Ovary (tissue), 9 donors: ENCODE measurements around the gene OR10G3. TPM values are rescaled to one million over a fixed set of nuclear protein-coding genes. Genes with fewer than 3 reads are reported as not detected.

Source experiments
- DNase-seq, 5 donors: peaks; one replicate each; pipeline ENCODE4 v3.0.0-alpha.2; 2019 to 2020
- H3K27ac ChIP-seq, 2 donors: fragments of 200-600 bp; one replicate each; pipeline versions ENCODE4 v1.5.1 to v1.8.0; 2019 to 2022
- H3K27me3 ChIP-seq: fragments of 200-600 bp; one replicate; pipeline ENCODE4 v1.8.0; 2022
- H3K36me3 ChIP-seq: fragments of 200-600 bp; sonication (generic); one replicate; pipeline ENCODE4 v1.5.1; 2019
- H3K4me1 ChIP-seq: one replicate; pipeline ENCODE4 v1.8.1; 2013; ENCODE audit warnings: mild to moderate bottlenecking, moderate library complexity; ENCODE audit not compliant: insufficient read depth
- H3K4me3 ChIP-seq: fragments of 200-600 bp; sonication (generic); one replicate; pipeline ENCODE4 v1.5.1; 2017
- H3K9me3 ChIP-seq, 2 donors: fragments of 200-600 bp in 1 of 2; sonication (generic) in 1 of 2; one replicate each; pipeline versions ENCODE4 v1.5.1 to v1.8.1; 2013 to 2019; ENCODE audit warnings: mild to moderate bottlenecking in 1 of 2, moderate library complexity in 1 of 2
- EP300 ChIP-seq: sonication (generic); formaldehyde crosslinking; IDR thresholded peaks from one replicate; pipeline ENCODE4 v1.6.1; 2017; ENCODE audit warnings: antibody characterized with exemption
- POLR2A ChIP-seq: fragments of 450-650 bp; IDR thresholded peaks from one replicate; pipeline ENCODE4 v1.6.1; 2017; ENCODE audit warnings: antibody characterized with exemption, mild to moderate bottlenecking, moderate library complexity
- WGBS, 3 donors: extraction: QIAGEN DNeasy Blood & Tissue Kit in 1 of 3; methylation state at CpG; one replicate each; pipeline versions ENCODE4 v1.1.5 to v1.1.7; 2013 to 2017; 5-methylcytosine and 5-hydroxymethylcytosine counted together
- intact Hi-C, 4 donors: fragments of 100-400 bp; cut with DNase I; formaldehyde crosslinking; loops; one replicate each; pipeline versions ENCODE4 v1.11.0 to v1.15.1; 2022 to 2023
- polyA plus RNA-seq, 2 donors: library from polyadenylated mRNA; stranded (reverse); fragments of 200-250 nt in 1 of 2; fragments of 350-450 nt in 1 of 2; fragmentation: Illumina TruSeq in 1 of 2; extraction: RNeasy Lipid Tissue Mini Kit (QIAGEN cat#74804) in 1 of 2; gene quantifications; one replicate each; pipeline ENCODE4 v1.2.3, GENCODE V29; 2013 to 2014
- total RNA-seq, 7 donors: library from RNA; depleted of rRNA in 2 of 7; stranded (reverse); fragments of >200 nt in 2 of 7; fragmentation: NEBNext Ultra II Directional in 3 of 7; extraction: Animal tissue kit (Norgen Biotek cat#: 25700) in 3 of 7; gene quantifications; one replicate each; pipeline versions ENCODE4 v1.1.0 to v1.2.4, GENCODE V29; 2016 to 2023
- TF ChIP-seq, protein P1 (sequence below), 3 donors: fragments of 450-650 bp in 2 of 3; fragments of 200-600 bp in 1 of 3; IDR thresholded peaks; one replicate each; pipeline versions ENCODE4 v1.5.1 to v1.8.0; 2016 to 2022; ENCODE audit warnings: antibody characterized with exemption in 3 of 3, mild to moderate bottlenecking in 1 of 3
- donor health status: DM: no; HTN: no; CAD: no; lungs with moderate emphysema.
- donor health status: DM: no; HTN: no; CAD: no.
- donor health status: Bipolar disorder and iron deficiency.
- donor health status: DM: yes; HTN: yes; CAD: no.
- donor health status: DM: no; HTN: no; CAD: no.
- donor health status: DM: yes; HTN: yes; CAD: no.

The OR10G3 gene
- total and polyA plus RNA-seq, 9 donors = not detected

- Histone ChIP-seq H3K27ac (peak overlapping the region in 1 of 2 donors; percentile 71), H3K27me3 (no peaks in the 10 kb centered on the region), H3K9me3 (no peaks in the 10 kb centered on the region), H3K4me3 (peak overlapping the region; percentile 58), H3K4me1 (peaks cover 4% of the 10 kb centered on the region), H3K36me3 (no peaks in the 10 kb centered on the region)
- TF ChIP-seq, protein P1, sequence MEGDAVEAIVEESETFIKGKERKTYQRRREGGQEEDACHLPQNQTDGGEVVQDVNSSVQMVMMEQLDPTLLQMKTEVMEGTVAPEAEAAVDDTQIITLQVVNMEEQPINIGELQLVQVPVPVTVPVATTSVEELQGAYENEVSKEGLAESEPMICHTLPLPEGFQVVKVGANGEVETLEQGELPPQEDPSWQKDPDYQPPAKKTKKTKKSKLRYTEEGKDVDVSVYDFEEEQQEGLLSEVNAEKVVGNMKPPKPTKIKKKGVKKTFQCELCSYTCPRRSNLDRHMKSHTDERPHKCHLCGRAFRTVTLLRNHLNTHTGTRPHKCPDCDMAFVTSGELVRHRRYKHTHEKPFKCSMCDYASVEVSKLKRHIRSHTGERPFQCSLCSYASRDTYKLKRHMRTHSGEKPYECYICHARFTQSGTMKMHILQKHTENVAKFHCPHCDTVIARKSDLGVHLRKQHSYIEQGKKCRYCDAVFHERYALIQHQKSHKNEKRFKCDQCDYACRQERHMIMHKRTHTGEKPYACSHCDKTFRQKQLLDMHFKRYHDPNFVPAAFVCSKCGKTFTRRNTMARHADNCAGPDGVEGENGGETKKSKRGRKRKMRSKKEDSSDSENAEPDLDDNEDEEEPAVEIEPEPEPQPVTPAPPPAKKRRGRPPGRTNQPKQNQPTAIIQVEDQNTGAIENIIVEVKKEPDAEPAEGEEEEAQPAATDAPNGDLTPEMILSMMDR (IDR thresholded peaks at IDR 0.05) = no peak
- TF ChIP-seq EP300 (no peak), POLR2A (no peak)
- intact Hi-C loops = no loop called here
- no peak for DNase-seq
- 12 to 19% (median 13%) methylated on average over 13 of the region's 13 CpGs for WGBS, 3 donors
Measured at GRCh38 chr14:21526672-21527317, 53.1 kb downstream of the OR10G3 start.

- 0 to 1% (median 1%) methylated on average over 41 to 43 of the region's 43 CpGs for WGBS, 3 donors
- peak; percentile 84 to 86 (median 85) for DNase-seq
- Histone ChIP-seq H3K4me3 (peak within 1 kb of the TSS; percentile 58), H3K4me1 (peaks cover 4% of the 10 kb centered on the region), H3K9me3 (no peaks in the 10 kb centered on the region), H3K36me3 (no peaks in the 10 kb centered on the region), H3K27me3 (no peaks in the 10 kb centered on the region), H3K27ac (peak within 1 kb of the TSS; percentile 53 to 71)
- TF ChIP-seq, protein P1 (IDR thresholded peaks at IDR 0.05) = no peak
- no peak for TF ChIP-seq EP300
- no peak for TF ChIP-seq POLR2A
- intact Hi-C loops = no loop called here
Measured at GRCh38 chr14:21525962-21526671, 53.8 kb downstream of the OR10G3 start, which contains the start of gene SALL2. SALL2 (minus strand) TSS chr14:21526346; CDS start chr14:21526127, 219 bp downstream.

DNA sequence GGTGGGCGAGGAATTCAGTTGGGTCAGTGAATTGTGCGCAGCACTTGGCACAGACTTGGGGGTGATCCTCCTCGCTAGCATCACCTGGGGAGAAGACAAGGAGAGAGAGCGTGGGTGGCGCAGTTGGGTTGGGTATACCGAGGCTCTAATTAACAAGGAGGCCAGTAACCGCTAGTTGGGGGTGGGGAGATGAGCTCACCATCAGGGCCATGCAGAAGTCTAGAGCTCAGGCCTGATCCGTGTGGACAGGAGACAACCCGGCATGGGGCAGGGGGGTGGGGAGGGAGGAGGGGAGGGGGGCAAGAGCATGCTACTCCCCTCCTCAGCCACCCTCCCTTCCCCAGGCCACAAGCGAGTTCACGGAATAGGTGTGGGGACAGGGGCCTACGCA, 54.3 kb downstream of the OR10G3 start:
- H3K27ac ChIP-seq = peak overlapping the region; percentile 53 to 71
- DNase-seq = peak in 4 of 5 donors; percentile 31 to 59 (median 53)
- TF ChIP-seq POLR2A = no peak
- TF ChIP-seq, protein P1 (IDR thresholded peaks at IDR 0.05) = no peak
- no peak for TF ChIP-seq EP300
- no peaks in the 10 kb centered on the region for H3K27me3 ChIP-seq
- peak overlapping the region; percentile 58 for H3K4me3 ChIP-seq
- intact Hi-C loops = no loop called here
- no peaks in the 10 kb centered on the region for H3K36me3 ChIP-seq
- WGBS, 3 donors = 9 to 13% (median 13%) methylated on average over 12 of the region's 12 CpGs
- peaks cover 4% of the 10 kb centered on the region for H3K4me1 ChIP-seq
- no peaks in the 10 kb centered on the region for H3K9me3 ChIP-seq

- TF ChIP-seq, protein P1 (IDR thresholded peaks at IDR 0.05) = no peak
- TF ChIP-seq EP300 = no peak
- TF ChIP-seq POLR2A = no peak
- 80 to 84% (median 82%) methylated on average over 18 of the region's 18 CpGs for WGBS, 3 donors
Measured at GRCh38 chr14:21524575-21525490, 55.0 kb downstream of the OR10G3 start.

More at GRCh38 chr14:21524575-21525490, 55.0 kb downstream of the OR10G3 start:
- peak overlapping the region in 1 of 2 donors; percentile 71 for H3K27ac ChIP-seq
- peaks cover 4% of the 10 kb centered on the region for H3K4me1 ChIP-seq
- H3K36me3 ChIP-seq = no peaks in the 10 kb centered on the region
- no peaks in the 10 kb centered on the region for H3K27me3 ChIP-seq
- H3K4me3 ChIP-seq = peak overlapping the region; percentile 58
- intact Hi-C loops = no loop called here
- no peaks in the 10 kb centered on the region for H3K9me3 ChIP-seq
- peak in 1 of 5 donors; percentile 30 for DNase-seq
